Sigmoid colon (tissue), 7 donors: ENCODE results near the gene NAALADL2. TPM values are rescaled to one million over a fixed set of nuclear protein-coding genes. Genes with fewer than 3 reads are reported as not detected.

ENCODE experiments used
- DNase-seq: peaks from one replicate; pipeline ENCODE4 v3.0.0-alpha.2; 2019
- H3K27ac ChIP-seq, 4 donors: fragments of 200-600 bp; sonication (generic); one replicate each; pipeline ENCODE4 v1.5.1; 2016 to 2019; ENCODE audit warnings: mild to moderate bottlenecking in 1 of 4
- H3K27me3 ChIP-seq, 3 donors: fragments of 200-600 bp; sonication (generic); one replicate each; pipeline ENCODE4 v1.5.1; 2019; ENCODE audit warnings: mild to moderate bottlenecking in 1 of 3
- H3K36me3 ChIP-seq, 4 donors: fragments of 200-600 bp; sonication (generic); one replicate each; pipeline ENCODE4 v1.5.1; 2016 to 2019
- H3K4me1 ChIP-seq, 4 donors: fragments of 200-600 bp; sonication (generic); one replicate each; pipeline ENCODE4 v1.5.1; 2017 to 2019
- H3K4me3 ChIP-seq, 4 donors: fragments of 200-600 bp; sonication (generic); one replicate each; pipeline ENCODE4 v1.5.1; 2017 to 2019; ENCODE audit warnings: mild to moderate bottlenecking in 2 of 4, moderate library complexity in 1 of 4
- H3K9me3 ChIP-seq, 4 donors: fragments of 200-600 bp in 3 of 4; sonication (generic) in 3 of 4; one replicate each; pipeline versions ENCODE4 v1.5.1 to v1.6.1; 2013 to 2019
- CTCF ChIP-seq, 4 experiments: fragments of 450-650 bp in 3 of 4; fragments of 200-600 bp in 1 of 4; IDR thresholded peaks; one replicate each; pipeline ENCODE4 v1.5.1; 2016 to 2019; ENCODE audit warnings: antibody characterized with exemption in 4 of 4, mild to moderate bottlenecking in 3 of 4, moderate library complexity in 2 of 4
- EP300 ChIP-seq, 4 donors: sonication (generic); formaldehyde crosslinking; IDR thresholded peaks; one replicate each; pipeline ENCODE4 v1.6.1; 2017; ENCODE audit warnings: antibody characterized with exemption in 4 of 4
- POLR2A ChIP-seq, 2 donors: fragments of 450-650 bp; IDR thresholded peaks; one replicate each; pipeline ENCODE4 v1.6.1; 2016; ENCODE audit warnings: antibody characterized with exemption in 2 of 2, mild to moderate bottlenecking in 2 of 2, moderate library complexity in 2 of 2
- POLR2AphosphoS5 ChIP-seq, 4 donors: sonication (generic); formaldehyde crosslinking; IDR thresholded peaks; one replicate each; pipeline ENCODE4 v1.6.1; 2017; ENCODE audit warnings: antibody characterized with exemption in 4 of 4
- WGBS, 2 donors: extraction: QIAGEN DNeasy Blood & Tissue Kit; methylation state at CpG; one replicate each; pipeline ENCODE4 v1.1.7; 2013; 5-methylcytosine and 5-hydroxymethylcytosine counted together
- intact Hi-C: fragments of 100-400 bp; cut with DNase I; formaldehyde crosslinking; loops from one replicate; pipeline ENCODE4 v1.15.1; 2023
- polyA plus RNA-seq, 3 donors: library from polyadenylated mRNA; stranded (reverse); fragments of 200-250 nt; gene quantifications; one replicate each; pipeline ENCODE4 v1.2.3, GENCODE V29; 2013
- total RNA-seq, 4 donors: library from RNA; depleted of rRNA; stranded (reverse); fragments of >200 nt; gene quantifications; one replicate each; pipeline ENCODE4 v1.1.0, GENCODE V29; 2016
- donor health status: healthy with polysubstance abuse.
- donor health status: Bipolar disorder and iron deficiency.
- donor health status: healthy.

Gene NAALADL2
- 10 to 100 TPM in 3 of 4 donors, 1 to 10 TPM in 1; 6.0 to 18.5 (median 10.7) TPM for total RNA-seq
- polyA plus RNA-seq: 1 to 10 TPM in 2 of 3 donors, under 1 TPM in 1; 0.46 to 2.3 (median 1.8) TPM

GRCh38 chr3:174859114-174859735, at the start of gene NAALADL2:
Gene NAALADL2 (plus strand): TSS chr3:174859334.
- no peak within 1 kb of the TSS for H3K4me3 ChIP-seq
- no peaks in the 10 kb centered on the region for H3K36me3 ChIP-seq
- DNase-seq: no peak
- no peak within 1 kb of the TSS for H3K27ac ChIP-seq
- no peaks in the 10 kb centered on the region for H3K9me3 ChIP-seq
- no peaks in the 10 kb centered on the region for H3K27me3 ChIP-seq
- TF ChIP-seq EP300 (IDR thresholded peaks at IDR 0.05) (no peak), CTCF (IDR thresholded peaks at IDR 0.05) (no peak), POLR2AphosphoS5 (IDR thresholded peaks at IDR 0.05) (no peak), POLR2A (IDR thresholded peaks at IDR 0.05) (no peak)
- 15 to 66% methylated on average over 5 of the region's 5 CpGs for WGBS, 2 donors
- peaks cover 0 to 12% (median 3%) of the 10 kb centered on the region in 4 donors for H3K4me1 ChIP-seq
- intact Hi-C loops: no loop called here

- TF ChIP-seq POLR2AphosphoS5 (IDR thresholded peaks at IDR 0.05) (no peak), CTCF (IDR thresholded peaks at IDR 0.05) (no peak), EP300 (IDR thresholded peaks at IDR 0.05) (no peak)
- Histone ChIP-seq H3K9me3 (no peaks in the 10 kb centered on the region), H3K27ac (no peak overlapping the region), H3K36me3 (no peaks in the 10 kb centered on the region), H3K4me3 (no peak overlapping the region), H3K27me3 (no peaks in the 10 kb centered on the region), H3K4me1 (no peaks in the 10 kb centered on the region)
- no peak for DNase-seq
- intact Hi-C loops: no loop called here
Observed at GRCh38 chr3:174810254-174810653, 48.9 kb upstream of the NAALADL2 start.

- TF ChIP-seq CTCF (IDR thresholded peaks at IDR 0.05) (no peak), EP300 (IDR thresholded peaks at IDR 0.05) (no peak)
- no peak overlapping the region for H3K27ac ChIP-seq
- no peaks in the 10 kb centered on the region for H3K9me3 ChIP-seq
- no peak for DNase-seq
- no peaks in the 10 kb centered on the region for H3K27me3 ChIP-seq
- WGBS, 2 donors: 92 to 97% methylated on average over 4 of the region's 4 CpGs
- intact Hi-C loops: no loop called here
- no peaks in the 10 kb centered on the region for H3K4me1 ChIP-seq
- no peaks in the 10 kb centered on the region for H3K36me3 ChIP-seq
- H3K4me3 ChIP-seq: no peak overlapping the region
Observed at GRCh38 chr3:174812172-174812862, 46.8 kb upstream of the NAALADL2 start.

- no peaks in the 10 kb centered on the region for H3K9me3 ChIP-seq
- H3K4me1 ChIP-seq: no peaks in the 10 kb centered on the region
- no peak overlapping the region for H3K4me3 ChIP-seq
- no peak for DNase-seq
- H3K27ac ChIP-seq: no peak overlapping the region
- H3K36me3 ChIP-seq: no peaks in the 10 kb centered on the region
- intact Hi-C loops: no loop called here
- WGBS, 2 donors: 86 to 92% methylated on average over 1 of the region's 1 CpG
- no peaks in the 10 kb centered on the region for H3K27me3 ChIP-seq
- TF ChIP-seq EP300 (IDR thresholded peaks at IDR 0.05) (no peak), POLR2AphosphoS5 (IDR thresholded peaks at IDR 0.05) (no peak), POLR2A (IDR thresholded peaks at IDR 0.05) (no peak), CTCF (IDR thresholded peaks at IDR 0.05) (no peak)
Observed at GRCh38 chr3:174815750-174816149, 43.4 kb upstream of the NAALADL2 start.
